Measurements from ENCODE around the gene WNT5B. TPM values are rescaled to one million over a fixed set of nuclear protein-coding genes. Genes with fewer than 3 reads are reported as not detected.

Gene WNT5B
- total and polyA plus RNA-seq, 2 of the 4 experiments (the other 2 are of a cell fraction) = 83.7 to 102 TPM

DNA sequence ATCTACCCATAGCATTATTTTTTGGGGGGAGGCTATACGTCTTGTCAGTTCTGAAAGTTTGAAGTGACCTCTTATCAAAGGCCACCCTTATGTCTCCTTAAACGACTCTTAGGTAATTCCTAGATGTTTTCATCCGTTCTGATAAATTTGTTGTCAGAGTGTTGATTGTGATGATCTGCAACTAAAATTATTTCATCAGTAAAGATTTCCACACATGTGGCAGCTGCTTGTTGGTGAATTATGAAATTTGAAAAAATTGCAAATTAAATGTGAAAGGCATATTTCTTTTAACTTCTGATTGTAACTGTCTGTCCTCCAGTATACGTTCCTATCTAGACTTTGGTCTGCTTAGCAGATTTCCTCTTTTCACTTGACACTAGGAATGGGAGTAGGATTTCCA lies 63.2 kb downstream of the WNT5B start:
- H2AFZ ChIP-seq (replicated peaks; ENCODE audit: low read length, poor library complexity) = no peak overlapping the region
- no CpG with 5 or more reads among the region's 4 CpGs for WGBS, 2 experiments (ENCODE audit: extremely low coverage in 2 of 2, insufficient read length in 1 of 2)

More for the DNA sequence above, 63.2 kb downstream of the WNT5B start:
- no peak overlapping the region for H3K4me3 ChIP-seq (ENCODE audit: insufficient read depth, low read depth, low read length)
- peak overlapping the region; percentile 40; the same call in 1 of the 2 replicates for H3K4me2 ChIP-seq (ENCODE audit: low read depth, low read length)
- no peak overlapping the region for H3K18ac ChIP-seq (ENCODE audit: low read depth, low read length)
- H3K9me1 ChIP-seq (ENCODE audit: insufficient read depth, low read length) = no peaks in the 10 kb centered on the region; the same call in 1 of the 2 replicates
- no peak overlapping the region for H3K23ac ChIP-seq (ENCODE audit: low read depth, low read length)
- H3K14ac ChIP-seq (replicated peaks; ENCODE audit: low read depth, low read length) = no peak overlapping the region
- H2BK5ac ChIP-seq (ENCODE audit: low read depth, low read length, poor library complexity, severe bottlenecking) = no peak overlapping the region
- no peak overlapping the region for H3K56ac ChIP-seq (ENCODE audit: extremely low read depth, insufficient read depth, low read length)
- H4K20me1 ChIP-seq (ENCODE audit: insufficient read depth, low read length) = peaks cover 21% of the 10 kb centered on the region
- no peak overlapping the region for H2AK5ac ChIP-seq (ENCODE audit: low read depth, low read length)
- H4K8ac ChIP-seq (ENCODE audit: low read depth in 2 of 2, low read length in 2 of 2) = no peak overlapping the region
- intact Hi-C loops (cut with micrococcal nuclease) (no loop called here), in situ Hi-C loops (cut with MboI; ENCODE audit: low sequenced_read_pairs) (no loop called here), dilution Hi-C loops (cut with HindIII; ENCODE audit: low sequenced_read_pairs, unreplicated experiment) (no loop called here)
- TF ChIP-seq SMC3 (IDR thresholded peaks at IDR 0.05; ENCODE audit: low read depth, low read length) (no peak), MAFK (IDR thresholded peaks at IDR 0.05; ENCODE audit: low read depth, low read length) (no peak), FOS (IDR thresholded peaks at IDR 0.05; ENCODE audit: low read depth, low read length) (no peak), RAD21 (IDR thresholded peaks at IDR 0.05; ENCODE audit: low read length) (no peak), CHD1 (IDR thresholded peaks at IDR 0.05; ENCODE audit: low read depth, low read length) (no peak), MXI1 (IDR thresholded peaks at IDR 0.05; ENCODE audit: borderline replicate concordance, low read depth, low read length) (no peak), RFX5 (IDR thresholded peaks at IDR 0.05; ENCODE audit: low read depth, low read length) (no peak), MAZ (IDR thresholded peaks at IDR 0.05; ENCODE audit: borderline replicate concordance, low read depth, low read length) (no peak), CEBPB (IDR thresholded peaks at IDR 0.05; ENCODE audit: low read depth, low read length) (no peak), RCOR1 (IDR thresholded peaks at IDR 0.05; ENCODE audit: insufficient replicate concordance, low read length) (no peak), NFE2L2 (IDR thresholded peaks at IDR 0.05; ENCODE audit: low read depth, low read length) (no peak)
- TF ChIP-seq, protein P1, sequence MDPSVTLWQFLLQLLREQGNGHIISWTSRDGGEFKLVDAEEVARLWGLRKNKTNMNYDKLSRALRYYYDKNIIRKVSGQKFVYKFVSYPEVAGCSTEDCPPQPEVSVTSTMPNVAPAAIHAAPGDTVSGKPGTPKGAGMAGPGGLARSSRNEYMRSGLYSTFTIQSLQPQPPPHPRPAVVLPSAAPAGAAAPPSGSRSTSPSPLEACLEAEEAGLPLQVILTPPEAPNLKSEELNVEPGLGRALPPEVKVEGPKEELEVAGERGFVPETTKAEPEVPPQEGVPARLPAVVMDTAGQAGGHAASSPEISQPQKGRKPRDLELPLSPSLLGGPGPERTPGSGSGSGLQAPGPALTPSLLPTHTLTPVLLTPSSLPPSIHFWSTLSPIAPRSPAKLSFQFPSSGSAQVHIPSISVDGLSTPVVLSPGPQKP (IDR thresholded peaks at IDR 0.05; ENCODE audit: borderline replicate concordance, low read depth, low read length) = no peak
- TF ChIP-seq, protein P2, sequence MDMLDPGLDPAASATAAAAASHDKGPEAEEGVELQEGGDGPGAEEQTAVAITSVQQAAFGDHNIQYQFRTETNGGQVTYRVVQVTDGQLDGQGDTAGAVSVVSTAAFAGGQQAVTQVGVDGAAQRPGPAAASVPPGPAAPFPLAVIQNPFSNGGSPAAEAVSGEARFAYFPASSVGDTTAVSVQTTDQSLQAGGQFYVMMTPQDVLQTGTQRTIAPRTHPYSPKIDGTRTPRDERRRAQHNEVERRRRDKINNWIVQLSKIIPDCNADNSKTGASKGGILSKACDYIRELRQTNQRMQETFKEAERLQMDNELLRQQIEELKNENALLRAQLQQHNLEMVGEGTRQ (IDR thresholded peaks at IDR 0.05; ENCODE audit: low read depth, low read length) = no peak
- TF ChIP-seq, protein P3, sequence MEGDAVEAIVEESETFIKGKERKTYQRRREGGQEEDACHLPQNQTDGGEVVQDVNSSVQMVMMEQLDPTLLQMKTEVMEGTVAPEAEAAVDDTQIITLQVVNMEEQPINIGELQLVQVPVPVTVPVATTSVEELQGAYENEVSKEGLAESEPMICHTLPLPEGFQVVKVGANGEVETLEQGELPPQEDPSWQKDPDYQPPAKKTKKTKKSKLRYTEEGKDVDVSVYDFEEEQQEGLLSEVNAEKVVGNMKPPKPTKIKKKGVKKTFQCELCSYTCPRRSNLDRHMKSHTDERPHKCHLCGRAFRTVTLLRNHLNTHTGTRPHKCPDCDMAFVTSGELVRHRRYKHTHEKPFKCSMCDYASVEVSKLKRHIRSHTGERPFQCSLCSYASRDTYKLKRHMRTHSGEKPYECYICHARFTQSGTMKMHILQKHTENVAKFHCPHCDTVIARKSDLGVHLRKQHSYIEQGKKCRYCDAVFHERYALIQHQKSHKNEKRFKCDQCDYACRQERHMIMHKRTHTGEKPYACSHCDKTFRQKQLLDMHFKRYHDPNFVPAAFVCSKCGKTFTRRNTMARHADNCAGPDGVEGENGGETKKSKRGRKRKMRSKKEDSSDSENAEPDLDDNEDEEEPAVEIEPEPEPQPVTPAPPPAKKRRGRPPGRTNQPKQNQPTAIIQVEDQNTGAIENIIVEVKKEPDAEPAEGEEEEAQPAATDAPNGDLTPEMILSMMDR (conservative IDR thresholded peaks at IDR 0.05; ENCODE audit: low read depth, low read length) = no peak
- ATAC-seq (ENCODE audit: low read depth) (no peak), DNase-seq (no peak)
- no peak overlapping the region for H2AK9ac ChIP-seq (replicated peaks; ENCODE audit: low read depth, low read length, poor library complexity)
- no peaks in the 10 kb centered on the region for H3K9me3 ChIP-seq (ENCODE audit: control insufficient read depth, insufficient read depth, low read length)
- H3K4ac ChIP-seq (ENCODE audit: low read depth, low read length) = no peak overlapping the region
- H2BK120ac ChIP-seq (ENCODE audit: low read depth, low read length) = no peak overlapping the region
- no peak overlapping the region for H2BK15ac ChIP-seq (ENCODE audit: low read depth, low read length)
- H2BK20ac ChIP-seq (ENCODE audit: low read depth, low read length) = no peak overlapping the region
- POLR2A ChIA-PET (ENCODE audit: unreplicated experiment) = no interaction called here
- no peak overlapping the region for H4K5ac ChIP-seq (ENCODE audit: low read depth, low read length)
- no peak overlapping the region for H3K9ac ChIP-seq (ENCODE audit: low read depth, low read length)
- H3K79me1 ChIP-seq (ENCODE audit: low read depth in 1 of 2, low read length in 2 of 2) = peaks cover 16 to 49% of the 10 kb centered on the region in 2 experiments; a peak in 3 of 4 replicates
- CTCF ChIA-PET = interaction anchor here (0.6 kb wide), 1 partner anchor 215 kb away, joined by 4 read pairs; no protein-coding TSS in a partner anchor
- TSS peak; percentile 50 for BruUV-seq (replicated peaks)
- no peak overlapping the region for H3K27ac ChIP-seq (ENCODE audit: insufficient read depth, low read length)
- no peaks in the 10 kb centered on the region for H3K36me3 ChIP-seq (ENCODE audit: control insufficient read depth, insufficient read depth, low read length)
- no peak overlapping the region for H4K91ac ChIP-seq (ENCODE audit: insufficient read depth, low read depth, low read length)
- H3K4me1 ChIP-seq (ENCODE audit: control insufficient read depth, insufficient read depth, low read length) = 0 out of 2 replicates have a peak, but pooled peaks cover 2% of the 10 kb centered on the region
- no peaks in the 10 kb centered on the region for H3K27me3 ChIP-seq (ENCODE audit: control insufficient read depth, insufficient read depth, low read length)
